GM18507 (cell line): Measurements from ENCODE around the gene SART1.
"Not testable (repeated sequence)": the region's sequence is repeated elsewhere in the genome, so short reads cannot be mapped to it uniquely, and the experiment has no call there.

ENCODE experiments used
- DNase-seq: peaks from one replicate; pipeline ENCODE4 v3.0.0; 2011; ENCODE audit warnings: low read depth; ENCODE audit not compliant: insufficient read length; ENCODE audit errors: extremely low spot score
- FAIRE-seq: peaks from 2 replicates; lab custom pipeline; 2011; peaks lifted over from hg19 to GRCh38; lab: Jason Lieb, UNC

The SART1 gene

GRCh38 chr11:66012371-66012945 lies 50.9 kb downstream of the SART1 start:
- DNase-seq (no peak), FAIRE-seq (no peak)

GRCh38 chr11:66012946-66013761 lies 51.6 kb downstream of the SART1 start:
- FAIRE-seq (no peak), DNase-seq (no peak)

- DNase-seq (no peak), FAIRE-seq (no peak)
Observed at GRCh38 chr11:66013762-66014100, 52.2 kb downstream of the SART1 start.

DNA sequence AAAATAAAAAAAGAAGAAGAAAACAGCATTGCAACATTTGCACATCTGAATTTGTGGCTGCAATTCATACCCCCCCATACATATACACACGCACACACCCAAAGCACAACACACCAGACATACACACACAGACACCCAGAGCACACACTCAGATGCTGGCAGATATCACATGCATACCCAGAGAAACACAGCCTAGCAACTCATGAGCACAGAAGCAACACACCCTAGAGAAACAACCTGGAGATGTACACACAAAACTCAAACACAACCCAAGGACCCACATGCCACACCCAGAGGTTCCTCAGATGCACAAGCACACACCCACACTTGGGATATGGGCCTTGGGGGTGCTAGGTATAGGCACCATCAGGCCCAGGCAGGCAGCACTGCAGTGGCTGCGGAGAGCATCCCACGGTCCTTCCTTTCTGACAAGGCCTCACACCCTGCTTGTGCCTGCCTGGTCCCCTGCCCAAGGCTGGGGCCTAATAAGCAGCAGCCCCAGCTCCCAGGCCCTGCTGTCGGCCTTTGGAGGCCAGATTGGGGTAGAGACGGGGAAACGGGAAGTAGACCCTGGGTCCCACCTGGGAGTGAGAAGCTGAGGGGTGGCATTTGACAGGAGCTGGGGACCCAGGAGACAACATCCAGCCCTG lies 53.4 kb downstream of the SART1 start:
- DNase-seq (no peak), FAIRE-seq (no peak)

DNA sequence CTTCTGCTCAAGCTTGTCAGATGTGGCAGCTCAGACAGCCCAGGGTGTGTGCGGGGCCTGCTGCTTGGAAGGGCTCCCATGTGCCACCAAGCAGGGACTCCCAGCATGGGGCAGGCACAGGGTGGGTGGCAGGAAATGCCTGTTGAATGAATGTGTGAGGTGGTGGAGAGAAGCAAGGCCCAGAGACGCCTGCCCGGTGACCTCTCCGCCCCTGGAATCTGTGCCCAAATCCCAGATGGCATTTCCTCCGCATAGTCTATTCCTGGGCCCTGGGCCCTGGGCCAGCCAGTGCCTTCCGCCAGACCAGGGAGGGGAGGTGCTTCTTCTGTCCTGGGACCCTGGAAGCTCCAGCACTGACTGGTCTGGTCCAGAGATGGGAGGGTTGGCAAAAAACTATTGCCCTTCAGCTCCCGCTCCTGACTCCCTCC lies 53.9 kb downstream of the SART1 start:
- DNase-seq (no peak), FAIRE-seq (no peak)

GRCh38 chr11:66015936-66016792 lies 54.6 kb downstream of the SART1 start:
- no peak for DNase-seq
- no peak for FAIRE-seq

- no peak for DNase-seq
Observed at GRCh38 chr11:66016793-66017177, 55.3 kb downstream of the SART1 start.

DNA sequence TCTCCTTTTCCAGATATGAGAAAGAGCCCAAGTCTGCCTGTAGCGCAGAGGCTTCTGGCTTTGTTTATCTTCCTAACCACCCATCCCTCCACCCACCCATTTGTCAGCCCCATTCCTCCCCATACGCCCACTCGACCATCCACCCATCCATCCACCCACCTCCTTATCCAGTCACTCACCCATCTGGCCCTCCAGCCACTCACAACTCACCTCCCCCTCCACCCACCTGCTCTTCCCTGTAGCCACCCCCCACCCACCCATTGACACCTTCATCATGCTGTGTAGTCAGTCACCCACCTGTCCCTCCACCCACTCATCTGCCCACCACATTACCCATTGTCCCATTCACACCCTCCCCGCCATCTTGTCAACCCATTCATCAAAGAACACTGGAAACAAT lies 55.8 kb downstream of the SART1 start:
- no peak for DNase-seq
- FAIRE-seq: no peak

More at GRCh38 chr11:66016793-66017177, 55.3 kb downstream of the SART1 start:
- no peak for FAIRE-seq

GRCh38 chr11:66020212-66020611 lies 58.7 kb downstream of the SART1 start:
- DNase-seq (no peak), FAIRE-seq (no peak)

GRCh38 chr11:66020618-66021357 lies 59.3 kb downstream of the SART1 start:
- no peak for FAIRE-seq
- DNase-seq: no peak

GRCh38 chr11:66022401-66023185 lies 61.1 kb downstream of the SART1 start:
- peak; percentile 59 for FAIRE-seq
- DNase-seq: peak; percentile 74

DNA sequence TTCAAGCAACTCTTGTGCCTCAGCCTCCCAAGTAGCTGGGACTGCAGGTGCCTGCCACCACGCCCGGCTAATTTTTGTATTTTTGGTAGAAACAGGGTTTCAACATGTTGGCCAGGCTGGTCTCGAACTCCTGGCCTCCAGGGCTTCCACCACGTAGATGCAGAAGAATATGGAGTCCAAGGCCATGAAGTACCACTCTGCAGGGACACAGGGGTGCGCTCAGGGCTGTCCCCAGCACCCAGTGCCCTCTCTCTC lies 61.6 kb downstream of the SART1 start:
- FAIRE-seq, DNase-seq: not testable (repeated sequence)

DNA sequence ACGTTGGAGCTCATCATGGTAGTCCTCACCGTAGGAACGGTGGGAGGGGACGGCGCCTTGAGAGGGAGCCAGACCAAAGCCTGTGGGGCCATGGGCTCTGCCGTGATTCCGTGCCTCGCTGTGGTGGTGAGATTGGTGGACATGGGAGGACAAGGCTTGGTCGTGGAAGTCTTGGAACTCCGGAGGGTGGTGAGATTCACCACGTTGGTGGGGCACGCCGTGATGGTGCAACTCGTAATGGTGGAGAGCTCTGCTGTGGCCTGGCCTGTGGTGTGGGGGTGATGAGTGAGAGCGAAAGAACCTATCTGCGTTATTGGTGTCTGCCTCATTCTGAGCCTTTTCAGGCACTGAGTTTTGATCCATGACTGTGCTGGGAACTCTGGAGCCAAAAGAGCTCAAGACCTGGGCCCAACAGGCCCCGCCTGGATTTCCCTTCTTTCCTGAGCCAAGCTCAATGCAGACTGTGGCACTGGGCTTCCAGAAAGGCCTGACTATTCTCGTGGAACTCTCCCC lies 64.5 kb downstream of the SART1 start, which contains the start of gene CATSPER1:
Gene CATSPER1 (minus strand): TSS at position 463 of the 513 bp plus-strand sequence. CDS start 100 bp downstream, at position 363.
- DNase-seq: no peak
- FAIRE-seq: no peak
